ENCODE data around the gene HOXA10.

- TF ChIP-seq CTCF (conservative IDR thresholded peaks at IDR 0.05; ENCODE audit: low read depth, low read length): no peak
- TF ChIP-seq EZH2 (IDR thresholded peaks at IDR 0.05; ENCODE audit: borderline replicate concordance, low read depth, low read length, poor library complexity, severe bottlenecking): no peak
Measured at GRCh38 chr7:27157702-27158431, 16.3 kb downstream of the HOXA10 start.
